DND-41 (cell line): ENCODE data around the gene TMEM135.

Experiments
- EZH2 ChIP-seq: IDR thresholded peaks from 3 replicates; pipeline ENCODE4 v1.6.1; 2012; ENCODE audit warnings: borderline replicate concordance, low read depth, mild to moderate bottlenecking, moderate library complexity, low read length, inconsistent platforms; ENCODE audit not compliant: severe bottlenecking
- TF ChIP-seq, protein P1 (sequence below): IDR thresholded peaks from 2 replicates; pipeline ENCODE4 v1.5.1; 2012; ENCODE audit warnings: borderline replicate concordance, low read length, moderate library complexity, mild to moderate bottlenecking; ENCODE audit not compliant: poor library complexity, severe bottlenecking; ENCODE audit errors: extremely low read depth

- TF ChIP-seq, protein P1, sequence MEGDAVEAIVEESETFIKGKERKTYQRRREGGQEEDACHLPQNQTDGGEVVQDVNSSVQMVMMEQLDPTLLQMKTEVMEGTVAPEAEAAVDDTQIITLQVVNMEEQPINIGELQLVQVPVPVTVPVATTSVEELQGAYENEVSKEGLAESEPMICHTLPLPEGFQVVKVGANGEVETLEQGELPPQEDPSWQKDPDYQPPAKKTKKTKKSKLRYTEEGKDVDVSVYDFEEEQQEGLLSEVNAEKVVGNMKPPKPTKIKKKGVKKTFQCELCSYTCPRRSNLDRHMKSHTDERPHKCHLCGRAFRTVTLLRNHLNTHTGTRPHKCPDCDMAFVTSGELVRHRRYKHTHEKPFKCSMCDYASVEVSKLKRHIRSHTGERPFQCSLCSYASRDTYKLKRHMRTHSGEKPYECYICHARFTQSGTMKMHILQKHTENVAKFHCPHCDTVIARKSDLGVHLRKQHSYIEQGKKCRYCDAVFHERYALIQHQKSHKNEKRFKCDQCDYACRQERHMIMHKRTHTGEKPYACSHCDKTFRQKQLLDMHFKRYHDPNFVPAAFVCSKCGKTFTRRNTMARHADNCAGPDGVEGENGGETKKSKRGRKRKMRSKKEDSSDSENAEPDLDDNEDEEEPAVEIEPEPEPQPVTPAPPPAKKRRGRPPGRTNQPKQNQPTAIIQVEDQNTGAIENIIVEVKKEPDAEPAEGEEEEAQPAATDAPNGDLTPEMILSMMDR = no peak
- no peak for TF ChIP-seq EZH2
Measured at GRCh38 chr11:87144252-87144651, 106.5 kb downstream of the TMEM135 start.
